LNCaP clone FGC (cell line): Measurements from ENCODE around the gene TRIM8.
"Not testable (repeated sequence)": the region's sequence is repeated elsewhere in the genome, so short reads cannot be mapped to it uniquely, and the experiment has no call there.

Experiments
- DNase-seq: peaks from one replicate; pipeline ENCODE4 v3.0.0-alpha.2; 2011; ENCODE audit warnings: low read depth
- H3K4me3 ChIP-seq: 2 replicates; pipeline ENCODE4 v1.5.1; 2011; ENCODE audit warnings: mild to moderate bottlenecking, low read depth, low read length, control low read depth
- TF ChIP-seq, protein P1 (sequence below): IDR thresholded peaks from 2 replicates; pipeline ENCODE4 v1.5.1; 2012; ENCODE audit warnings: mild to moderate bottlenecking; ENCODE audit not compliant: control insufficient read depth, insufficient read depth; ENCODE audit errors: extremely low read depth

The TRIM8 gene

DNA sequence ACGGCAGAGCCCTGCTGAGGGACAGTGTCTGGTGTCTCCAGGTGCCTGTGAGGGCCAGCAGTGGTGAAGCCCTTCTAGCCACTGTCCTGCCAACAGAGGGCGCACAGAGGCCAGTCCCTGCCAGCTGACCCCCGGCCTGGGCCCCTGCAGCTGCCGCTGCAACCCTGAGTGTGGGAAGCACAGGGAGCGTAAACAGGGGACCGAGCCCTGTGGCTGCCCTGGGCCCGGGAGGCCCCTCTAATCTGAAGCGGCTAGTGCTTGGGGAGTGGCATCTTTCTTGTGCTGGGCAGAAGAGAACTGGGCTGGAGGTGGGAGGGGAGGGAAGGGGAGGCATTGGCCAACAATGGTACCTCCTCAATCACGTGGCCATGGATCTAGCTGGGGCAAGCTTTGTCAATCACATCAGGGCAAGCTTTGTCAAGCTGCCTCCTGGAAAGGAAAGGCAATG lies 34.6 kb downstream of the TRIM8 start:
- H3K4me3 ChIP-seq: no peak overlapping the region
- no peak for DNase-seq
- TF ChIP-seq, protein P1, sequence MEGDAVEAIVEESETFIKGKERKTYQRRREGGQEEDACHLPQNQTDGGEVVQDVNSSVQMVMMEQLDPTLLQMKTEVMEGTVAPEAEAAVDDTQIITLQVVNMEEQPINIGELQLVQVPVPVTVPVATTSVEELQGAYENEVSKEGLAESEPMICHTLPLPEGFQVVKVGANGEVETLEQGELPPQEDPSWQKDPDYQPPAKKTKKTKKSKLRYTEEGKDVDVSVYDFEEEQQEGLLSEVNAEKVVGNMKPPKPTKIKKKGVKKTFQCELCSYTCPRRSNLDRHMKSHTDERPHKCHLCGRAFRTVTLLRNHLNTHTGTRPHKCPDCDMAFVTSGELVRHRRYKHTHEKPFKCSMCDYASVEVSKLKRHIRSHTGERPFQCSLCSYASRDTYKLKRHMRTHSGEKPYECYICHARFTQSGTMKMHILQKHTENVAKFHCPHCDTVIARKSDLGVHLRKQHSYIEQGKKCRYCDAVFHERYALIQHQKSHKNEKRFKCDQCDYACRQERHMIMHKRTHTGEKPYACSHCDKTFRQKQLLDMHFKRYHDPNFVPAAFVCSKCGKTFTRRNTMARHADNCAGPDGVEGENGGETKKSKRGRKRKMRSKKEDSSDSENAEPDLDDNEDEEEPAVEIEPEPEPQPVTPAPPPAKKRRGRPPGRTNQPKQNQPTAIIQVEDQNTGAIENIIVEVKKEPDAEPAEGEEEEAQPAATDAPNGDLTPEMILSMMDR: peak; percentile 71

DNA sequence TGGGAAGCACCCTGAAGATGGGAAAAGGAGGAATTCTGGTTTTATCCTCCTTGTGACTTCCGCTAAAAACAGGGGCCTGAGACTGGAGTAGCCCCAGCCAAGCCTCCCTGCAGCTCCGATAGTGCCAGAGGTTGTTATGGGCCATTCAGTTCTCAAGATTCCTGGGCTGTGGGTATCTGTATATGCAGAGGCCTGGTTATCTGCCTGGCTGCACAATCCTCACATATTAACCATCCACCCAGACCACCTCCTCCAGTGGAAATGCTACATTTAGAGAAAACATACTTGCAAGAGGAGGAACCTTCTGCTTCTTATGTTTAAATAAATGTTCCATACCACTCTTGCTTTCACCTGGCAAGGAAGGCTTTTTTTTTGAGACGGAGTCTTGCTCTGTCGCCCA lies 35.3 kb downstream of the TRIM8 start:
- TF ChIP-seq, protein P1: no peak
- DNase-seq: no peak

DNA sequence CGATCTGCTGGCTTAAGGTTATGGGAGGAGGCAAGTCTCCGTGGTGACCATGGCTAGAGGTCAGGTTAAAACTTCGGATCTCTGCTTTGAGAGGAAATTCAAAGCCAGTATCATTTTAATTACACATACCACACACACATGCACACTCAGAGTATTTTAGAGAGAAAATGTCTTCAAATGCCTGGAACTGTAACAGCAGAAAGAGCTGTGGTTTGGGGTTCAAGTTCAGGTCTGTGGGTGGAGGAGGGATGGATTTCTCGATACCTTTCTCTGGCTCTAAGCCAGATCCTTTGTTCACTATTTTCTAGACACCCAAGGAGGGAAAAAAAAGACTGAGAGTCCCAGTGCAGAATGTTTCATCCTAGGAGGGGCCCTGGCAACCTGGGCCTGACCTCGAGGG lies 37.4 kb downstream of the TRIM8 start:
- no peak for DNase-seq
- H3K4me3 ChIP-seq: no peak overlapping the region
- TF ChIP-seq, protein P1: no peak

More for the DNA sequence above, 35.3 kb downstream of the TRIM8 start:
- no peak overlapping the region for H3K4me3 ChIP-seq

DNA sequence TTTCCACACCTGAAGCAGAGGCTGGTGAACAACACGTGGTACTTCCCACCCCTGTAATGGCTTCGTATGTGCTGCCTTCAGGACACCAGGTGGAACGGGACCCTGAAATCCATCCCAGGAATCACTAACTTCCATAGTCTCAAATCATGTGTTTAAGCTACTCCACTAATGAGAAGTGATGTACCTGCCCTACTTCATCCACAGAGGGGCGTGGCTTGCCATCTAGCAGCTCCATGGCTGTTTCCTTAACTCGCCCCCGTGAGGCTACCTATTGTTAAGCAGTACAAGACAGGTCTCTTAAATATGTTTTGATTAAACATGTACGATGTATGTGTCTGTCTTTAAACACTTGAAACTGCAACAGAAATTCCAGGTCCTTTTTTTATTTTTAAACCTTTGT lies 38.1 kb downstream of the TRIM8 start:
- no peak for DNase-seq
- H3K4me3 ChIP-seq: no peak overlapping the region
- TF ChIP-seq, protein P1: no peak

DNA sequence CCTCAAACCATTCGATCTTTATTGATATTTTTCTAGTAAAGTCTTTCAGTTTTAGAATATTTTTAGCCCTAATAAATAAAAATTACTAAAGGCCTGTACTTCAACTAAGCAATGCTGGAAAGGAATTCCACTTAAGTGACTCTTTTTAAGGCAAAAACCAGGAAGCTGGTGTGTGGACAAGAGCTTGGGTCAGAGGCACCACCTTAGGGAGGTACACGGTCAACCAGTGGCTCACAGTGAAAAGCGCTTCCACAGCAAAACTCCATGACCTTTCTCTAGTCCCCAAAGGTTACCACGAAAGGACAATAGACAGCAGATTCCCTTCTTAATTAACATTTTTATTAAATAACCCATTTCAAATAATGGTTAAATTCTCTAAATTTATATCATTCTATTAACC lies 38.7 kb downstream of the TRIM8 start:
- no peak for DNase-seq
- TF ChIP-seq, protein P1: no peak
- H3K4me3 ChIP-seq: no peak overlapping the region

DNA sequence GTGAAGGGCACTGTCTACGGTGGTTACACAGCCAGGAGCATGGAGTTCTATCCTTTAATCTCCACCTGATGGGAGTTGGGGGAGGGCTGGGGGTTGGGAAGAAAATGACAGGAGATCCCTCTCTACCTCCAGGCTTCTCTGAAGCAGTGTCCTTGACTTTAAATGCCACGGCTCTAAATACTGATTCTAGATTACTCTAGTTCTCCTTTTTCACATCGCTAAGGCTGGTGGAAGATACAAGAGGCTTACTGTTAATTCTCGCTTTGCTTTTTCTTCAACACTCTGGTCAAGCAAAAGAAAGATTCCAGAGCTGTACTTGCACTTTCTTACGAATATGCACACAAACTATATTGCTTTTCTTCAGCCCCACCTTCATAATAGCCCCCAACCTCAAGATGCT lies 39.5 kb downstream of the TRIM8 start:
- no peak for DNase-seq
- no peak overlapping the region for H3K4me3 ChIP-seq
- TF ChIP-seq, protein P1: no peak

DNA sequence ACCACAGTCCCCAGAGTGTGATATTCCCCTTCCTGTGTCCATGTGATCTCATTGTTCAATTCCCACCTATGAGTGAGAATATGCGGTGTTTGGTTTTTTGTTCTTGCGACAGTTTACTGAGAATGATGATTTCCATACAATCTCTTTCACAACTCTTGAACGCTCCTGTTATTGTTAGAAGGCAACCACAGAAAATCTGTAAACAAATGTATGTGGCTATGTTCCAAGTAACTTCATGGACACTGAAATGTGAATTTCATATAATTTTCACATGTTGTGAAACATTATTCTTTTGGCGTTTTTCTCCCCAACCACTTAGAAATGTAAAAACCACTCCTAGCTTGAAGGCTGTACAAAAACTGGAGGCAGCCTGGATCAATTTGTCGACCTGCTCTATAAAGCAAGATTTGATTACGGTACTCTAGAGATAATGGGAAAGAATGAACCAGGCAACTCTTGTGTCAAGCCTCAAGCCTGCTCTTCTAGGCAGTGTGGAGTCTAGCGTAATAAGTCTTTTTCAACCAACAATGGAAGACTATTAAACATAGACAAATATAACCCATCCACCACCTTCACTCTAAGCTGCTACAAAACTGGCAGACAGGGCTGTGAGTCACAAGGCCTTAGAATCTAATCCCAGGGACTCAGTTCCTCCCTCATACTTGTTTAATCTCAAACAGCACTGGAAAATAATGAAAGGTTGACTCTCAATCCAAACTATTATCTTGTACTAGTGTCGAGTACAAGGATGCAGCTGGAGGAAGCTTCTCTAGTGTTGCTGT lies 47.2 kb downstream of the TRIM8 start:
- no peak overlapping the region for H3K4me3 ChIP-seq
- TF ChIP-seq, protein P1: no peak
- DNase-seq: no peak

DNA sequence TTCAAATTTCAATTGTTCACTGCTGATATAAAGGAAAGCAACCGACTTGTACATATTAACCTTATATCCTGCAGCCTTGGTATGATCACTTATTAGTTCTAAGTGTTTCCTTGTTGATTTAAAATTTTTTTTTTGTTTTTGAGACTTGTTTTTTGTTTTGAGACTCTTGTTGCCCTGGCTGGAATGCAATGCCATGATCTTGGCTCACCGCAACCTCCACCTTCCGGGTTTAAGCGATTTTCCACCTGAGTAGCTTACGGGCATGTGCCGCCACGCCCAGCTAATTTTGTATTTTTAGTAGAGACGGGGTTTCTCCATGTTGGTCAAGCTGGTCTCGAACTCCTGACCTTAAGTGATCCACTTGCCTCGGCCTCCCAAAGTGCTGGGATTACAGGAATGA lies 51.1 kb downstream of the TRIM8 start:
- DNase-seq, H3K4me3 ChIP-seq: not testable (repeated sequence)
